Measurements from ENCODE around the gene SEMA4G.

- TF ChIP-seq CTCF (IDR thresholded peaks at IDR 0.05) (peak; percentile 98), TCF7L2 (IDR thresholded peaks at IDR 0.05; ENCODE audit: low read depth, low read length) (no peak), POLR2AphosphoS5 (IDR thresholded peaks at IDR 0.05; ENCODE audit: low read depth, low read length) (no peak)
These were observed 45.1 kb downstream of the SEMA4G start for GRCh38 chr10:101014230-101014884.
